HG03280 (cell line): Measurements from ENCODE around the gene TBL1Y.
"Not testable (repeated sequence)": the region's sequence is repeated elsewhere in the genome, so short reads cannot be mapped to it uniquely, and the experiment has no call there.

Source experiments
- ATAC-seq: cut with Tn5 transposase; IDR thresholded peaks from one replicate; pipeline ENCODE4 v1.9.1; 2021; ENCODE audit warnings: mild to moderate bottlenecking, moderate library complexity; ENCODE audit not compliant: unreplicated experiment

The TBL1Y gene

GRCh38 chrY:6910372-6911252 is at the start of gene TBL1Y:
TBL1Y (plus strand) TSS chrY:6910697; CDS start chrY:7025085, 114,388 bp downstream.
- no peak for ATAC-seq

GRCh38 chrY:6894496-6894895 is 16.0 kb upstream of the TBL1Y start:
- no peak for ATAC-seq

- no peak for ATAC-seq
Observed at GRCh38 chrY:6895236-6895635, 15.3 kb upstream of the TBL1Y start.

- not testable (repeated sequence) for ATAC-seq
Observed at GRCh38 chrY:6902116-6902515, 8.4 kb upstream of the TBL1Y start.

GRCh38 chrY:6907591-6907990 is 2.9 kb upstream of the TBL1Y start:
- no peak for ATAC-seq

- ATAC-seq = not testable (repeated sequence)
Observed at GRCh38 chrY:6908021-6908420, 2.5 kb upstream of the TBL1Y start.

- no peak for ATAC-seq
Observed at GRCh38 chrY:6909118-6909521, 1.4 kb upstream of the TBL1Y start.

GRCh38 chrY:6909856-6910255 is 641 bp upstream of the TBL1Y start:
- no peak for ATAC-seq

- ATAC-seq = no peak
Observed at GRCh38 chrY:6911253-6911881, 870 bp downstream of the TBL1Y start, which contains the start of gene AMELY. AMELY (minus strand) TSS chrY:6911752; CDS start chrY:6872608, 39,144 bp downstream.

- ATAC-seq = no peak
Observed at GRCh38 chrY:6913362-6913761, 2.9 kb downstream of the TBL1Y start.

- ATAC-seq = no peak
Observed at GRCh38 chrY:6921061-6921460, 10.6 kb downstream of the TBL1Y start.

- ATAC-seq = no peak
Observed at GRCh38 chrY:6928265-6928664, 17.8 kb downstream of the TBL1Y start.

- no peak for ATAC-seq
Observed at GRCh38 chrY:6929237-6929636, 18.7 kb downstream of the TBL1Y start.

- ATAC-seq = no peak
Observed at GRCh38 chrY:6931779-6932396, 21.4 kb downstream of the TBL1Y start.

GRCh38 chrY:6935497-6935896 is 25.0 kb downstream of the TBL1Y start:
- no peak for ATAC-seq

GRCh38 chrY:6947695-6948094 is 37.2 kb downstream of the TBL1Y start:
- no peak for ATAC-seq

GRCh38 chrY:6948378-6948777 is 37.9 kb downstream of the TBL1Y start:
- ATAC-seq = no peak

- no peak for ATAC-seq
Observed at GRCh38 chrY:6949947-6950346, 39.5 kb downstream of the TBL1Y start.

GRCh38 chrY:6964732-6965131 is 54.2 kb downstream of the TBL1Y start:
- no peak for ATAC-seq

- no peak for ATAC-seq
Observed at GRCh38 chrY:6966521-6966920, 56.0 kb downstream of the TBL1Y start.

GRCh38 chrY:6967736-6968135 is 57.2 kb downstream of the TBL1Y start:
- no peak for ATAC-seq

- ATAC-seq = no peak
Observed at GRCh38 chrY:6968191-6968590, 57.7 kb downstream of the TBL1Y start.
